A204.1 (cell line): ENCODE measurements around the gene AK1.
"Not testable (repeated sequence)": the region's sequence is repeated elsewhere in the genome, so short reads cannot be mapped to it uniquely, and the experiment has no call there.

Source experiments
- FAIRE-seq: peaks from 2 replicates; lab custom pipeline; 2012; peaks lifted over from hg19 to GRCh38; lab: Jason Lieb, UNC

AK1 gene

GRCh38 chr9:127883959-127884358, 6.5 kb upstream of the AK1 start:
- FAIRE-seq, result no peak

- FAIRE-seq, result not testable (repeated sequence)
These were observed 4.2 kb upstream of the AK1 start for GRCh38 chr9:127881715-127882114.

GRCh38 chr9:127880143-127880542, 2.7 kb upstream of the AK1 start:
- no peak for FAIRE-seq

GRCh38 chr9:127878652-127879390, 1.3 kb upstream of the AK1 start:
- FAIRE-seq, result no peak

GRCh38 chr9:127878001-127878651, 651 bp upstream of the AK1 start:
- no peak for FAIRE-seq

- FAIRE-seq, result no peak
These were observed 512 bp downstream of the AK1 start for GRCh38 chr9:127876764-127877562.

- no peak for FAIRE-seq
These were observed 1.3 kb downstream of the AK1 start for GRCh38 chr9:127876026-127876763.

GRCh38 chr9:127875306-127875966, 2.0 kb downstream of the AK1 start:
- FAIRE-seq, result no peak

- FAIRE-seq, result no peak
These were observed 2.9 kb downstream of the AK1 start for GRCh38 chr9:127874301-127875221.

GRCh38 chr9:127873886-127874285, 3.6 kb downstream of the AK1 start:
- FAIRE-seq, result no peak

- no peak for FAIRE-seq
These were observed 4.2 kb downstream of the AK1 start for GRCh38 chr9:127873223-127873691.

GRCh38 chr9:127872369-127873222, 4.9 kb downstream of the AK1 start:
- FAIRE-seq, result no peak

- FAIRE-seq, result no peak
These were observed 5.9 kb downstream of the AK1 start for GRCh38 chr9:127871531-127871930.

- no peak for FAIRE-seq
These were observed 6.6 kb downstream of the AK1 start for GRCh38 chr9:127870887-127871286.

GRCh38 chr9:127870153-127870491, 7.4 kb downstream of the AK1 start:
- not testable (repeated sequence) for FAIRE-seq

GRCh38 chr9:127869310-127870152, 7.9 kb downstream of the AK1 start:
- no peak for FAIRE-seq

- no peak for FAIRE-seq
These were observed 9.1 kb downstream of the AK1 start for GRCh38 chr9:127868278-127868902.
